Stimulated activated CD8-positive, alpha-beta memory T cell treated with anti-CD3 and anti-CD28 coated beads, Interleukin-4, amount 100 ng/mL, for 24 hours (primary cell): ENCODE data around the gene GNG7.
"Not testable (repeated sequence)": the region's sequence is repeated elsewhere in the genome, so short reads cannot be mapped to it uniquely, and the experiment has no call there.

ENCODE experiments used
- DNase-seq: peaks from one replicate; pipeline ENCODE4 v3.0.0-alpha.2; 2020; ENCODE audit warnings: low read depth

GNG7 gene

DNA sequence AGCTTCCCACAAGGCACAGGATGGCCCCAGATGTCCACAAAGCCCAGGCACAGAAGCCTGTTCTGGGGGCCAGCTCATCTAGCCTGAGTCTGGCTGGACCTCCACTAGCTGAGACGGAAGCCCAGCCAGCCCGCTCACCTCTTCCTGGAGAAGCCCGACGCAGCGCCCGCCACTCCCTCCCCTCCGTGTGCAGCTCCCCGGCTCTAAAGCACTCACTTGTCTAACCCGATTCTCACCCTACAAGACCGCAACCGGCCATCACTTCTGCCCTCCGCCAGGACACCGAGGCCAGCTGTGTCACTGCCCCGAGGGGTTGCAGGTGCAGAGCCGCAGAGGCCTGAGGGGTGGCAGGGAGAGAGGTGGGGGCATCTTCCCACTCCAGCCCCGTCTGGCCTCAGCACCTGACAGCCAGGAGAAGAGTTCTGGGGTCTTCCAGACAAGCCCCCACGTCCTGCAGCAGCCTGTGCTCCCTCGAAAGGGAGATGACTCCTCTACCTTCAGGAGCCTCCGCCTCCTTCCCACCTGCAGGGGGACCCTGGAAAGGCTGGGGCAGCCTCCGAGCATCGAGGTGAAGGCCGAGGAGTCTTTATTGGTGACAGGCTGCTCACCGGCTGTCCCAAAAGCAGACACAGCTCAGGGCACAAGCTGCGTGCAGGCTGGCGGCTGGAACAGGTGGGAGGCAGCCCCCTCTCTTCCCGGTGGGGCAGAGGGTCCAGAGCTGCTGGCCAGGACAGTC lies 24.6 kb upstream of the GNG7 start:
- DNase-seq = no peak

DNA sequence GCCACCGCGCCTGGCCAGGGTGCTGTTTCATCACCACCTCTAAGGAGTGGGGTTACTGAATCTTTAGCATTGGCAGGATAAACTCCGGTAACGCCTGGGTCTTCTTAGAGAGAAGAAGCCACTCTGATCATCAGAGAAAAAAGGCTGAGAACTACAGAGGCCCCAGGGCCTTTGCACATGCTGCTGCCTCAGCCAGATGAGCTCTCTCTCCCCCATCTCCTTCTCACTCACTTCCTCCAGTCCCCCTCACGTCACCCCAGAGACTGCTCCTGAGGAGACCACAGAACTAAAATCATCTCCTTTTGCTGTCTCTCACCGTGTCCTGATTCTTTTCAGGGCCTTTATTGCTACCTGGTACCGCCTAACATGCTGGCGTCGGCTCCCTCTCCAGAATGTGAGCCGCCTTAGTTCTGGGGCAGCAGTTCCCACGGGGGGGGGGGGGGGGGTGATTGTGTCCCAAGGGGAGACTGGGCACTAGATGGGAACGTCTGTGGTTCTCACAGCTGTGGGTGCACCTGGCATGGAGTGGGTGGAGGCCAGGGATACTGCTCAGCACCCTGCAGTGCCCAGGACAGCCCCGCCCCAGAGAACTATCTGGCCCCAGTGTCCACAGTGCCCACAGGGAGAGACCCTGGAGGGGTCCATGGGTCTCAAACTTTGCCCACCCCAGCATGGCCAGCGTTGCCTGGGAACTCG lies 23.8 kb upstream of the GNG7 start:
- no peak for DNase-seq

DNA sequence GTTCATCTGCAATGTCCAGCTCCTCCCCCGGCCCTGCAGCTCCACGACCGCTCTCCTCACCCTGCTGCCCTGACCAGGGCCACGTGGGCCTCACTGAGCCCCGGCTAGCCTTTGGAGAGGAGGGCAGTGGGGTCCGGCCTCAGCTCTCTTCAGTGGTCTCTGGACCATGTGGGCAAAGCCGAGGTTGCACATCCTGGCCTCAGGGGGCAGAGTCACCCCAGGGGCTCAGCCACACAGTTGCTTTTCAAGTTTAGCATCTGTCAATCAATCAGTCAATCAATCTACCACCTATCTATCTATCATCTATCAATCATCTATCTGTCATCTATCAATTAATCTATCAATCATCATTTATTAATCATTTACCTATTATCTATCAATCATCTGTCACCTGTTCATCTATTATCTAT lies 21.7 kb upstream of the GNG7 start:
- no peak for DNase-seq

DNA sequence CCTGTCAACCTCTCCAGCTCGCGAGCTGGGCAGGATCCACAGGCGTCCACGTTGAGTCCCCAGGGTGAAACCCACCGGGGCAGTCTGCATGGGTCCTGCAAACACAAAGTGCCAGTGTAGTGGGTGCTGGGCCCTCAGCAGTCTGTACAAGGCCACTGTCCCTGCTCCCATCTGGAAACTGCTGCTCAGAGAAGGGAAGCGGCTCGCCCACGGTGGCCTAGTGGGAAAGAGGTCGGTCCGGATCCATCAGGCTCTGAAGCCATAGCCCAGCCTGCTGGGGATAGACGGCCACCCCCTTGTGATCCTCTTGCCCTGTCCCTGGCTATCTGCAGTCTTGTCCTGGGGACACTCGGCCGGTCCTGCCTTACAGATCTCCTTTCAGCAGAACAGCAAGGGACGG lies 21.3 kb upstream of the GNG7 start:
- DNase-seq = no peak

DNA sequence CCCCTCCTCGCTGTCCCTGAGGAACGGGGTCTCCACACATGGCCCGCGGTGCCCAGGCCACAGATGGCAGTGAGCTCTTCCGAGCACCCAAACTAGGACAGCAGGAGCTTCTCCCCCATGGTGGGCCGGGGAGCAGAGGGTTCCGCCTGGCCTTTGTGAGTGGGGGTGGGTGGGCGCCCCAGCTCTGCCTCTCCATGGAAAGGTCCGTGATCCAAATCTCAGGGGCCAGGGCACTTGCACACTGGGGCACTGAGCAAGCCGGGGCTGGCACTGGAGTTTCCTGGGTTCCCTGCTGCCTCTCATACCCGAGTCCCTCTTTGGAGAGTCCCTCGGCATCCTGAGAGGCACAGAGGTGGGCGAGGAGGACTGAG lies 20.8 kb upstream of the GNG7 start:
- DNase-seq = no peak

DNA sequence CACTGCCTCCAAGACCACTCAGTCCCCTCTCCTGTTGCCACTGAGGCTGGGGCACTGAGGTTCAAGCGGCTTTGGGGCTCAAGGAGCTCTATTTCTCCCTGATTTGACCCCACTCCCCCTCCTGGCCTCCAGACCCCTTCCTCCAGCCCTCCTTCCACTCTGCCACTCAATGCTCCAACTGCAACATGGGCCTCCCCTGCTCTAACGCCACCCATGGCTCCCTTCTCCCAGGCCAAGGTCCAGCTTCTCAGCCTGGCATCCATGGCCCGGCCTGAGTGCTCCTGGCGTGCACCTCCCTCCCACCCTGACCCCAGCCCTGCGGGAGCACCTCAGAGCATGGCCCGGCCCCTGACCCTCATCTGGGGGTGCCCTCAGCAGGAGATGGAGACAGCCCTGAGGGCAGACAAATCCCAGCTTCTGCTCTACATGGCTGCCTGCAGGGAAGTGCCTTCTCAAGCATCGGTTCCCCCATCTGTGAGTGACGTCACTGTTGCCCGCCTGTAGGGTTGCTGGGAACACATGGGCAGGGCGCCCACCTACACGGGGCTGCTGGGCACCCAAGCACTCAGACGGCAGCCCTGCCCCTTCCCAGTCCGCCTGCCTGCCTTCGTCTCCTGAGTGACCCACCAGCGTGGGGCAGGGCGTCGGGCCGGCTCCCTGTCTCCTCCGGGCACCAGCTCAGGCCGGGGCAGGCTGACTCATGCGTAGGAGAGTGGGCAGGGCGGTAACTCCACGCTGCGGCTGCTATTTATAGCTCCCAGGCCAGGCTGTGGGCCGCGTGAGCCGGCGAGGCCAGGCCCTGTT lies 20.2 kb upstream of the GNG7 start:
- DNase-seq = no peak

DNA sequence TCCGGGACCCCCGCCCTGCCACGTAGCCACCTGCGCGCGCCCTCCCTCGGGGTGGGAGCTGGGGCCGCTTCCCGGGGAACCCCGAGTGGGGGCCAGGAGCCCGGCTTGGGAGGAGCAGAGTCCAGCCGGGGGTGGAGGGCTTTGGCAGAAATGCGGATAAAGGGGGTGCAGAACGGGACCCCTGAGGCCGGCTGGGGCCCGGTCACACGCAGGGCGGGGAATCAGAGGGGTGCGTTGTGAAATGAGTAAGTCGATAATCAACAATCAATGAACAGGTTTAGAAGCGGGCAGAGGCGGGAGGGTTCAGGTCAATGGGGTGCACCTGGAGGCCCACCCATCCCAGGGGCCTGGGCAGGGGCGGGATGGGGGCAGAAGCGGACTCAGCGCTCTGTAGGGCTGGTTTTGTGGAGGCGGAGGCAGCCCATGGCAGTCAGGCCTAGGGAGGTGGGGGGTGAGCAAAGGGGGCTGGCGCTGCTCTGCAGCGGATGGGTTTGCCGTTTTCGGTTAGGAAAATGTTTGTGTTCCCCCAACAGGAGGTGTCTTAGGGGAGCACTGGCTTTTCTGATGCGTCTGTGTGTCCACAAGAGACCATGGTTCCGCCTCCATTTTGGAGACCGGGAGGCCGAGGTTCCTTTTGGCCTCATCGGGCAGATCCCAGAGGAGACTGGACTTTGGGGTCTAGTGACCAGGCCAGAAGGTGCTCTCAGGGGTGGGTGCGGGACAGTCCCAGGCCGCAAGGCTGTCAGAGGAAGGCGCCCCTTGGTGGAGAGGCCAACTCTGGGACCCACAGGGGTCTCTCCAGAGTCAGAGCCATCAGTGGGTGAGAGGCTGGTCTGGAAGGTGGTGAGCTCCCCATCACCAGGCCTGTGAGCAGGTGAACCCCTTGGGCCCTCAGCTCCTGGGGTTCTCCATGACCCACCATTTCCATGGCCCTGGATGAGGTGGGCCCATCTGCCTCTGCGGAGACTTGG lies 19.4 kb upstream of the GNG7 start:
- DNase-seq = no peak

DNA sequence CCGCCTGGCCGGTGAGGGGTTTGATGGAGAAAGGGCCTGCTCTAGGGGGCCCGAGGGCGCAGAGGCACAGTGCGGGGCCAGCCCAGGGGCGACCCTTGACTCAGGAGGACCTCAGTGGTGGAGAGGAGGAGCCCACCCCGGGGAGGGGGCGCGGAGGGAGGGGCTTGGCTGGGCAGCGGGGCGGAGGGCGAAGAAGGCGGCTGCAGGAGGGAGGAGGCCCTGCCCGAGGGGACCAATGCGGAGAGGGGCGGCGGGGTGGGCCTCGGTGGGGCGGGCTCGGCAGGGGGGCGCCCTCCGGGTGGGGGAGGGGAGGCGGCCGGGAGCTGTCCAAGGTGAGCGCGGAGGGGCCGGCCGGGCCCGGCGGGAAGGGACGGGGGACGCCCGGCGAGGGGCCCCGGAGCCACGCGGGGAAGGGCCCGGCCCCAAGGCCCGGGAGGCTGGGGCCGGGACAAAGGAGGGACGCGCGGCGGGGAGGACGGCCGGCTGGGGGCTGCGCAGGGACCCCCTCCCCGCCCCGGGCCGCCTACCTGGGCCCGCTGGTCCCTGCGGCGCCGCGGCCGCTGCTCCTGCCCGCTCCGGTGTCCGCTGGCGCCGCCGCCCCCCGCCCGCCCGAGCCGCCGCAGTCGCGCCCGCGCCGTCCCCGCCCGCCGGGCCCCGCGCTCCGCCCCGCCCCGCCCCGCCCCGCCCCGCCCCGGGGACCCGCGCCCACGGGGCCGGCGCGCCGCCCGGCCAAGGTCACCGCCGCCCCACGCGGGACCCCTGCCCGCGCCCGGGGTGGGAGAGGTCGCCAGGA lies 18.5 kb upstream of the GNG7 start, which contains the start of gene DIRAS1:
Gene DIRAS1 (minus strand): TSS at position 596 of the 793 bp plus-strand sequence. CDS start 3,566 bp downstream, outside the sequence.
- no peak for DNase-seq

DNA sequence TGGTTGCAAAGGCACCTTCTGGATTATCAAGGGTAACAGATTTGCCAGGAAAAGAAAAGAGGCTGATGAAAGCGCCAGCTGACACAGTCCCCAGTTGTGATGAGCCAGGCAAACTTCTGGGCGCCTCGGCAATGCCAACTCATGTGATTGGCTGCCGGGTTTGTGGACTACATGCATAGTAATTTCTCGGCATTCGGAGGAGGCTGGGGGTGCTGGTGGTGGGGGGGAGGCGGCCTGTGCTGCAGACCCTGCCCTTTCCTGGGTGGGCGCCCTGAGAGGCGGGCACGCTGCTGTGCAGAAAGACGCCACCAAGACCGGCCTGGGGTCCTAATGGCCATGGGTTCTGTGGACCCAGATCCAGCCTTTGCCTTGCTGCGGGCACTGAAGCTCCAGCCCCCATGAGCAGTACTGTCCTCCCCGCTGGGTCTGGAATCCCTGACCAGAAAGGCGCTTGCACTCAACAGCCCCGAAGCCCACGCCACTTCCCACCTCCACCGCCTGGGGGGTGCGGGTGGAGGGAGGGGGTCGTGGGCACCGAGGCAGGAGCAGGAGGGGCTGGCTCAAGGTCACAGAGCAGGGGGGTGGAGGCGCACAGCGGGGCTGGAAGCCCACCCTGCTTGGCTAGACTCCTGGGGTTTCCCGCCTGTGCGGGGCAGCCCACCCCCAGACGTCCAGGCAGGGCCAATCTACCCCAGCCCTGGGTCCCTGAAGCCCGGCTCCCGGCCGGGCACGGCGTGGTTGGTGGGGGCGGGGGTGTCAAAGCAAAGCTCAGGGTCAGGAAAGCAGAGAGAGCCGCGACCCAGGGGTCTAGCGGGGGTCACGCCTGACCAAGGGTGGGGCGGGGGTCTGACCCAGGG lies 17.7 kb upstream of the GNG7 start:
- DNase-seq = no peak

DNA sequence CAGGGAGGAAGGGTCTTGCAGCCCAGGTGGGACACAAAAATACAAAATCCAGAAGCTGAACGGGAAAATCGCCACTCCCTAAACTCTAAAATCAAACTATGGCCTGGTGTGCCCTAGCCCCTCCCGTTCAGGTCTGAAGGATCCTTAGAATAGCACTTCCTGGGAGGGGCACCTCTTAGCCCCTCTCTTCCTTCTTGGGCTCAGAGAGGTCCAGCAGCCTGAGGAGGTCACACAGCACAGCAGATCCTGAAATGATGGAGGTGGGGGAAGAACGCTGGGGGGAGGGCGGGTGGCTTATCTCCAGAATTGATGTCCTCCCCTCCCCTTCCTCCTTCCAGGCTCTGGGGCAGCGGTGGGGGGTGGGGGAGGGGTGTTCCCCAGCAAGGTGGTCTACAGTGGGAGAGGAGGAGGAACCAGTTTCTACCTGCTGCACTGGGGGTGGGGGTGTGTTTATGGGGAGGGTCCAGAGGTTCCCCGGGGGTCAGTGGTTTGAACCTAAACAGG lies 16.8 kb upstream of the GNG7 start:
- DNase-seq = no peak

DNA sequence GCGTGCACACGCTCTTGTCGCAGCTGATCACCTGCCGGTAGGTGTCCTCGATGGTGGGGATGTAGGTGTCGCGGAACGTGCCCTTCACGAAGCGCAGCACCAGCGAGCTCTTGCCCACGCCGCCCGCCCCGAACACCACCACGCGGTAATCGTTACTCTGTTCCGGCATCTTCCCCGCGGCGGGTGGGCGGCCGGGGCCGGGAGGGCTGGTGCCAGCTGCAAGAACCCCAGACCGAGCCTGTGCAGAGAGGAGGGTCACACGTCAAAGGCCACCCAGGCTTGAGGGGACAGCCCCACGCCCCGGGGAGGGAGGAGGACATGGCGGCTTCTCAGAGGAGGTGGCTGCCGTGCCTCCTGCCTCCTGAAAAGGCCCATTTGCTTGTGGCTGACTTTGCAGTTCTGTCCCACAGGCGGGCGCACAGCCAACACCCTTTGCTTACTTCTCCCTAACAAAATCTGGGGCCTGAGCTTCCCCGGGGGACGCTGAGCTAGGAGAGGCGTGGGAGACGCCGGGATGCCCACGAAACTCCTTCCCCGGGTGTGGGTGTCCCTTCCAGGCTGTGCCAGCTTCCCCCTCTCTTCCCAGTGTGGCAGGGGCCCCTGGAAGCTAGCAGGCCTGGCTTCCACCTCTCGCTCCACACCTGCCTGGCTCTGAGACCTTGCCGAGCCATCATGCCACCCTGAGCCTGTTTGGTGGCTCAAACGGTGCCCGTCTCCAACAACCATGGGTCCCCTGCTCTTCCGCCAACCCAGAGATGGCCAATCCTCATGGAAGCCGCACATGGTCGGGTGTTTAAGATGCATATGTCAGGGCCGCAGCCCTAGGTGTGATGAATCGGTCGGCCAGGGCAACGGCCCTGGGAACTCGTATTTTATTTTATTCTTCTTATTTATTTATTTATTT lies 15.4 kb upstream of the GNG7 start:
- no peak for DNase-seq

DNA sequence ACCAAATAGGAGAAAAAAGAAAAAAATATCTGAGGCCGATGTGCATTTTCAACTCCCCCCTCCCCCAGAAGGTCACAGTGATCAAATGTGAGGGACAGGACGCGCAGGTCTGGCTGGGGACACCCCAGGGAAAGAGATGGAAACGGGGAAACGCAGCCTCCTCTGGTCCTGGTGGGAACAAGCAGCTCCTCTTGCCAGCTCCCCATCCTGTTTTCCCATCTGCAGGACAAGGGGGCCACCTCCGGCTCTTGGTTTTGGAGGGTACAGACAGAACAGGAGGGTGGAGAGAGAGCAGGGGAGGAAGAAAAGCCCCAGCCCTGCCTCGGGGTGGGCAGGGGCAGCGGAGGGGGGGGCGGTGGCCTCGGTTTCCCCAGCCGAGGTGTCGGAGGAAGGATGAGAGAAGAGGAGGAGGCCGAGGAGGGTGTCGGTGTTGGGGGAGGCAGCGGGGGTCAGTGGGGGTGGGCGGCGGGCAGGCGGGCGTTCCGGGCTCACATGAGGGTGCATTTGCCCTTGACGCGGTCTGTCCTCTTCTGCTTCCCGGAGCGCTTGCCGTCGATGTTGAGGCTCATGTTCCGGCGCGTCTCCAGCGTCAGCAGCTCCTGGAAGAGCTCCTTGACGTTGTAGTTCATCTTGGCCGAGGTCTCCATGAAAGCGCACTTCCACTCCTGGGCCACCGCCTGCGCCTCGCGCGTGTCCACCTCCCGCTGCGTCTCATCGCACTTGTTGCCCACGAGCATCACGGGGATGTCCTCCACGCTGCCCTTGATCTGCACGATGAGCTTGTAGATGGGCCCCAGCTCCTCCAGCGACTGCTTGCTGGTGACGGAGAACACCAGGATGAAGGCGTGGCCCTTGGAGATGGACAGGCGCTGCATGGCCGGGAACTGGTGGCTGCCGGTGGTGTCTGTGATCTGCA lies 14.5 kb upstream of the GNG7 start:
- no peak for DNase-seq

DNA sequence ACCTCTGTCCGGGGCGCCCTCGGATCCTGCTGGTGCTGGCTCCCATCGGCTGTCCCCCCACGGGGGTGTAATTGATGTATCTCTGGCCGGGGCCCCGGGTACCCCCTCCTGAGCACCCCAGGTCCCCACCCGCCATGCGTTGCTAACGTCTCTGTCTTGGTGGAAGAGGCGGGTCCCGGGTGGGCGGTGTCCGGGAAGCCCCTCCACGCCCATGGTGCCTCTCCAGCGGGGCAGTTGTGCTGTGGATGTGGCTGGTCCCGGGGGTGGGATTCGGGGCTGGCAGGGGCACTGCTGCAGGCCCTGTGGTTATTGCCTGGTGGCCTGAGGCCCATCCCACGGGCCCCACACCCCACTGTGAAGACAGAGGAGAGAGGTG lies 13.8 kb upstream of the GNG7 start:
- DNase-seq = no peak

DNA sequence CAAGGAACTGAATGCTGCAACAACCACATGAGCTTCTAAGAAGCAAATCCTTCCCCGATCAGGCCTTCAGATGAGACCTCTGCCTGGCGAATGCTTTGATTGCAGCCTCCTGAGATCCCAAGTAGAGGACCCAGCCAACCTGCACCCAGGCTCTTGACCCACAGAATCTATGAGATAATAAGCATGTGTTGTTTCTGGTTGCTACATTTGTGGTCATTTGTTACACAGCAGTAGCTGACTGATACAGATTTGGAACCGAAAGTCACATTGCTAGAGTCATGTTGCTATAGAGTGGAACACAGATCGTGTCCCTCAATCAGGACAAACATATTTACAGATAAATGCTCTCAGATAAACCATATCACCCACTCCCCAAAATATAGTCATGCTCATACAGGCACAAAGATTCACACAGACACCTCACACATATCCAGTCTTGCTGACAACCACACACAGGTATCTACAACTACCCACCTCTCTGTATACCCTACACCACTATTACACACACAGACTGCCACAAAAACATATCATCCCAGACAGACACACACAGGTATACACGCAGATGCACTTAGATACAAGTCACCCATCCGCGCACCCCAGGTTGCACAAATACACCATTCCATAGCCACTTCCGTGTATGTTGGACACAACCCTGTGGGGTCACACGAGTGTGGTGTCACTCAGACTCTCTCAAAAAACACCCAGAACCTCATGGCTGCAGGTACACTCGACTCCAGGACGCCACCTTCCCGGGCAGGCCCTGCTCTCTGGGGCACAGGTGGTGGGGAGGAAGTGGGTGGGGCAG lies 13.2 kb upstream of the GNG7 start:
- no peak for DNase-seq

DNA sequence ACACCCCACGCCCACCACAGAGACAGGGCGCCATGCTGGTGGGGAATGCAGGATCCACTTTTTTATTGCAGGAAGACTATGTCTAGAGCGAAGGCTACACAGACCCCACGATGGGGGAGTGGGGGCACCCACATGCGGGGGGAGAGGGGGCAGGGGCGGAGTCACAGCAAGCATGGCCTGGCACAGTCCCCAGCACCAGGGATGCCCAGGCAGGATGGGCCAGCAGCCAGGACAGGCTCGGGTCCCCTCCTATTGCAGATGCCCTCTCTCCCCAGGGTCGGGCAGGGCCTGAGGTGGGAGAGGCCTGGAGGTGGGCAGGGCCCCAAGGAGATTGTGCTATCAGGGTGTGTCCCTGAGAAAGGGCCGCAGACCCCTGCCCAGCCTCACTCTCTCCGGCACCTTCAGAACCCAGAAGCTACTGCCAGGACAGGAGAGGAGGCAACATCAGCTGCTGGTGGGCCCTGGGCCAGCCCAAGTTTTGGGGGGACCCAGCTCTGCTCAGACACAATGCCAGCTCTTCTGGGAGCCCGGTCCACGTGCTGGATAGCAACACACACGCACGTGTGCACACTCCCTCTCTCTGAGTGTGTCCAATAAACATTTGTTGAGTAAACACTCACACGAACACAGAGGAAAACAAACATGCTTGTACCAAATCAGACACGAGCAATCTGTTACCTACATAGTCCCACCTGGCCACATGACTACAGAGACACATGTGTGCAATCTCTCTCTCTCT lies 12.2 kb upstream of the GNG7 start:
- no peak for DNase-seq

DNA sequence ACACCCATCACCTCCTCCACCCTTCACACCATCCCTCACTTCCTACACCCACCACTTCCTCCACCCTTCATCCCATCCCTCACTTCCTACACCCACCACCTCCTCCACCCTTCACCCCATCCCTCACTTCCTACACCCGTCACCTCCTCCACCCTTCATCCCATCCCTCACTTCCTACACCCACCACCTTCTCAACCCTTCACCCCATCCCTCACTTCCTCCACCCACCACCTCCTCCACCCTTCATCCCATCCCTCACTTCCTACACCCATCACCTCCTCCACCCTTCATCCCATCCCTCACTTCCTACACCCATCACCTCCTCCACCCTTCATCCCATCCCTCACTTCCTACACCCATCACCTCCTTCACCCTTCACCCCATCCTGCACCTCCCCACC lies 11.6 kb upstream of the GNG7 start:
- not testable (repeated sequence) for DNase-seq
